ENCODE results near the gene CEP290. TPM values are rescaled to one million over a fixed set of nuclear protein-coding genes. Genes with fewer than 3 reads are reported as not detected.

CEP290 gene
- polyA plus RNA-seq, 1 donor from 2014 or later, result 43.9 TPM

GRCh38 chr12:88185279-88185678 is 43.4 kb upstream of the CEP290 start:
- Histone ChIP-seq H4K20me1 (ENCODE audit: insufficient read depth) (no peaks in the 10 kb centered on the region), H3K4me3 (ENCODE audit: low read length) (no peak overlapping the region), H3K36me3 (ENCODE audit: insufficient read depth, low read length) (peaks cover 5% of the 10 kb centered on the region), H3K9me2 (ENCODE audit: insufficient read depth, low read length) (no peaks in the 10 kb centered on the region), H3K27me3 (ENCODE audit: insufficient read depth, low read depth, low read length) (no peaks in the 10 kb centered on the region), H3K9me3 (ENCODE audit: low read length) (no peaks in the 10 kb centered on the region), H3K79me2 (replicated peaks; ENCODE audit: insufficient read depth, low read length) (no peaks in the 10 kb centered on the region), H2AFZ (ENCODE audit: low read depth, low read length) (no peak overlapping the region), H3K27ac (ENCODE audit: low read length) (no peak overlapping the region), H3F3A (ENCODE audit: insufficient read depth, low read length, poor library complexity, severe bottlenecking) (no peaks in the 10 kb centered on the region), H3K4me2 (ENCODE audit: low read length) (no peak overlapping the region), H3K9ac (ENCODE audit: low read length) (no peak overlapping the region)
- TF ChIP-seq EZH2 (IDR thresholded peaks at IDR 0.05; ENCODE audit: borderline replicate concordance, insufficient read depth, low read length, poor library complexity, severe bottlenecking) (no peak), POLR2AphosphoS5 (IDR thresholded peaks at IDR 0.05) (no peak), TAF1 (IDR thresholded peaks at IDR 0.05; ENCODE audit: low read depth) (no peak), MXI1 (conservative IDR thresholded peaks at IDR 0.05; ENCODE audit: poor library complexity, severe bottlenecking) (no peak), EP300 (conservative IDR thresholded peaks at IDR 0.05; ENCODE audit: poor library complexity, severe bottlenecking) (no peak), CTCF (IDR thresholded peaks at IDR 0.05; ENCODE audit: poor library complexity, severe bottlenecking) (no peak), SMC3 (conservative IDR thresholded peaks at IDR 0.05; ENCODE audit: poor library complexity) (no peak), RAD21 (conservative IDR thresholded peaks at IDR 0.05) (no peak)
- TF ChIP-seq, protein P1, sequence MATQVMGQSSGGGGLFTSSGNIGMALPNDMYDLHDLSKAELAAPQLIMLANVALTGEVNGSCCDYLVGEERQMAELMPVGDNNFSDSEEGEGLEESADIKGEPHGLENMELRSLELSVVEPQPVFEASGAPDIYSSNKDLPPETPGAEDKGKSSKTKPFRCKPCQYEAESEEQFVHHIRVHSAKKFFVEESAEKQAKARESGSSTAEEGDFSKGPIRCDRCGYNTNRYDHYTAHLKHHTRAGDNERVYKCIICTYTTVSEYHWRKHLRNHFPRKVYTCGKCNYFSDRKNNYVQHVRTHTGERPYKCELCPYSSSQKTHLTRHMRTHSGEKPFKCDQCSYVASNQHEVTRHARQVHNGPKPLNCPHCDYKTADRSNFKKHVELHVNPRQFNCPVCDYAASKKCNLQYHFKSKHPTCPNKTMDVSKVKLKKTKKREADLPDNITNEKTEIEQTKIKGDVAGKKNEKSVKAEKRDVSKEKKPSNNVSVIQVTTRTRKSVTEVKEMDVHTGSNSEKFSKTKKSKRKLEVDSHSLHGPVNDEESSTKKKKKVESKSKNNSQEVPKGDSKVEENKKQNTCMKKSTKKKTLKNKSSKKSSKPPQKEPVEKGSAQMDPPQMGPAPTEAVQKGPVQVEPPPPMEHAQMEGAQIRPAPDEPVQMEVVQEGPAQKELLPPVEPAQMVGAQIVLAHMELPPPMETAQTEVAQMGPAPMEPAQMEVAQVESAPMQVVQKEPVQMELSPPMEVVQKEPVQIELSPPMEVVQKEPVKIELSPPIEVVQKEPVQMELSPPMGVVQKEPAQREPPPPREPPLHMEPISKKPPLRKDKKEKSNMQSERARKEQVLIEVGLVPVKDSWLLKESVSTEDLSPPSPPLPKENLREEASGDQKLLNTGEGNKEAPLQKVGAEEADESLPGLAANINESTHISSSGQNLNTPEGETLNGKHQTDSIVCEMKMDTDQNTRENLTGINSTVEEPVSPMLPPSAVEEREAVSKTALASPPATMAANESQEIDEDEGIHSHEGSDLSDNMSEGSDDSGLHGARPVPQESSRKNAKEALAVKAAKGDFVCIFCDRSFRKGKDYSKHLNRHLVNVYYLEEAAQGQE (IDR thresholded peaks at IDR 0.05; ENCODE audit: borderline replicate concordance), result no peak

- Histone ChIP-seq H3K4me3 (ENCODE audit: low read length) (no peak overlapping the region), H3K9ac (ENCODE audit: low read length) (no peak overlapping the region), H3K79me2 (replicated peaks; ENCODE audit: insufficient read depth, low read length) (no peaks in the 10 kb centered on the region), H3K36me3 (ENCODE audit: insufficient read depth, low read length) (peaks cover 5% of the 10 kb centered on the region), H2AFZ (ENCODE audit: low read depth, low read length) (no peak overlapping the region), H3K27ac (ENCODE audit: low read length) (no peak overlapping the region), H3K9me2 (ENCODE audit: insufficient read depth, low read length) (no peaks in the 10 kb centered on the region), H3K9me3 (ENCODE audit: low read length) (no peaks in the 10 kb centered on the region), H3K4me2 (ENCODE audit: low read length) (no peak overlapping the region), H4K20me1 (ENCODE audit: insufficient read depth) (no peaks in the 10 kb centered on the region), H3F3A (ENCODE audit: insufficient read depth, low read length, poor library complexity, severe bottlenecking) (no peaks in the 10 kb centered on the region), H3K27me3 (ENCODE audit: insufficient read depth, low read depth, low read length) (no peaks in the 10 kb centered on the region)
- no peak for TF ChIP-seq EP300 (conservative IDR thresholded peaks at IDR 0.05; ENCODE audit: poor library complexity, severe bottlenecking)
- TF ChIP-seq MXI1 (conservative IDR thresholded peaks at IDR 0.05; ENCODE audit: poor library complexity, severe bottlenecking), result no peak
- no peak for TF ChIP-seq EZH2 (IDR thresholded peaks at IDR 0.05; ENCODE audit: borderline replicate concordance, insufficient read depth, low read length, poor library complexity, severe bottlenecking)
- no peak for TF ChIP-seq RAD21 (conservative IDR thresholded peaks at IDR 0.05)
- TF ChIP-seq TAF1 (IDR thresholded peaks at IDR 0.05; ENCODE audit: low read depth), result no peak
- no peak for TF ChIP-seq SMC3 (conservative IDR thresholded peaks at IDR 0.05; ENCODE audit: poor library complexity)
- TF ChIP-seq, protein P1 (IDR thresholded peaks at IDR 0.05; ENCODE audit: borderline replicate concordance), result no peak
- TF ChIP-seq CTCF (IDR thresholded peaks at IDR 0.05; ENCODE audit: poor library complexity, severe bottlenecking), result no peak
- no peak for TF ChIP-seq POLR2AphosphoS5 (IDR thresholded peaks at IDR 0.05)
Measured at GRCh38 chr12:88184196-88184595, 42.3 kb upstream of the CEP290 start.

Measured in neural cell (in vitro differentiated cells).